Osteoblast (primary cell): ENCODE data around the gene NDUFAF4. TPM values are rescaled to one million over a fixed set of nuclear protein-coding genes. Genes with fewer than 3 reads are reported as not detected.
A peak's percentile ranks its signal among the peaks of the same experiment; 100 is the strongest.

Source experiments
- DNase-seq: peaks from one replicate; pipeline ENCODE4 v3.0.0; 2011; ENCODE audit warnings: low spot score, mixed read lengths; ENCODE audit not compliant: insufficient read length; ENCODE audit errors: missing footprints
- H2AFZ ChIP-seq: 2 replicates; pipeline ENCODE4 v1.6.0; 2011; ENCODE audit warnings: mild to moderate bottlenecking, low read length
- H3K27ac ChIP-seq: 2 replicates; pipeline ENCODE4 v1.5.1; 2011; ENCODE audit warnings: mild to moderate bottlenecking, low read depth, low read length, moderate library complexity
- H3K27me3 ChIP-seq: 2 replicates; pipeline ENCODE4 v1.6.0; 2012; ENCODE audit warnings: mild to moderate bottlenecking, control low read depth, inconsistent platforms, low read length, moderate library complexity; ENCODE audit not compliant: insufficient read depth
- H3K36me3 ChIP-seq: 2 replicates; pipeline ENCODE4 v1.5.1; 2011; ENCODE audit warnings: mild to moderate bottlenecking, low read length, control low read depth, moderate library complexity; ENCODE audit not compliant: insufficient read depth
- H3K4me1 ChIP-seq: 2 replicates; pipeline ENCODE4 v1.5.1; 2011; ENCODE audit warnings: mild to moderate bottlenecking, low read length, control low read depth, moderate library complexity; ENCODE audit not compliant: insufficient read depth
- H3K4me2 ChIP-seq: 2 replicates; pipeline ENCODE4 v1.6.0; 2011; ENCODE audit warnings: mild to moderate bottlenecking, low read length; ENCODE audit not compliant: insufficient read depth
- H3K4me3 ChIP-seq: fragments of 200-600 bp; sonication (generic); 3 replicates; pipeline ENCODE4 v1.5.1; 2012; ENCODE audit warnings: mild to moderate bottlenecking, low read length, inconsistent platforms; ENCODE audit not compliant: insufficient read depth
- H3K79me2 ChIP-seq: 2 replicates; pipeline ENCODE4 v1.6.0; 2012; ENCODE audit warnings: mild to moderate bottlenecking, low read length, control low read depth, inconsistent platforms; ENCODE audit not compliant: insufficient read depth
- H3K9me3 ChIP-seq: 2 replicates; pipeline ENCODE4 v1.5.1; 2011; ENCODE audit warnings: low read depth, low read length, control low read depth
- H4K20me1 ChIP-seq: 2 replicates; pipeline ENCODE4 v1.6.0; 2012; ENCODE audit warnings: mild to moderate bottlenecking, low read length, control low read depth; ENCODE audit not compliant: insufficient read depth
- CTCF ChIP-seq: IDR thresholded peaks from 2 replicates; pipeline ENCODE4 v1.5.1; 2011; ENCODE audit warnings: mild to moderate bottlenecking, low read depth, low read length, moderate library complexity; ENCODE audit errors: extremely low read depth
- total RNA-seq: library from RNA; depleted of rRNA; stranded (reverse); fragments of >200 nt; gene quantifications from 2 replicates; pipeline ENCODE4 v1.2.3, GENCODE V29; 2012

Gene NDUFAF4
- total RNA-seq = 6.5 and 9.7 TPM in 2 replicates

- Histone ChIP-seq H3K9me3 (no peaks in the 10 kb centered on the region), H3K4me2 (peak within 1 kb of the TSS; percentile 95), H3K79me2 (peaks cover 27% of the 10 kb centered on the region), H3K4me3 (peak within 1 kb of the TSS; percentile 92), H3K36me3 (peaks cover 6% of the 10 kb centered on the region), H3K27ac (peak within 1 kb of the TSS; percentile 76), H3K4me1 (peaks cover 15% of the 10 kb centered on the region), H2AFZ (peak within 1 kb of the TSS; percentile 97), H4K20me1 (peaks cover 4% of the 10 kb centered on the region), H3K27me3 (peaks cover 3% of the 10 kb centered on the region)
- TF ChIP-seq CTCF = peak; percentile 92
- DNase-seq = peak; percentile 98
Observed at GRCh38 chr6:96897396-96898240, at the start of gene NDUFAF4. TSS of gene NDUFAF4 (minus strand) at chr6:96897891. CDS start at chr6:96897801, 90 bp downstream.

- H3K9me3 ChIP-seq = no peaks in the 10 kb centered on the region
- no peaks in the 10 kb centered on the region for H3K79me2 ChIP-seq
- no peak overlapping the region for H3K4me2 ChIP-seq
- H3K27ac ChIP-seq = no peak overlapping the region
- DNase-seq = no peak
- H4K20me1 ChIP-seq = no peaks in the 10 kb centered on the region
- H3K27me3 ChIP-seq = no peaks in the 10 kb centered on the region
- no peaks in the 10 kb centered on the region for H3K4me1 ChIP-seq
- TF ChIP-seq CTCF = no peak
- no peak overlapping the region for H3K4me3 ChIP-seq
- H3K36me3 ChIP-seq = no peaks in the 10 kb centered on the region
- no peak overlapping the region for H2AFZ ChIP-seq
Observed at GRCh38 chr6:96947055-96947454, 49.4 kb upstream of the NDUFAF4 start.

GRCh38 chr6:96943555-96944215, 46.0 kb upstream of the NDUFAF4 start:
- H3K27ac ChIP-seq = no peak overlapping the region
- no peaks in the 10 kb centered on the region for H3K9me3 ChIP-seq
- H4K20me1 ChIP-seq = no peaks in the 10 kb centered on the region
- H3K4me1 ChIP-seq = peaks cover 15% of the 10 kb centered on the region
- DNase-seq = no peak
- no peak for TF ChIP-seq CTCF
- no peaks in the 10 kb centered on the region for H3K27me3 ChIP-seq
- H3K4me3 ChIP-seq = no peak overlapping the region
- no peaks in the 10 kb centered on the region for H3K79me2 ChIP-seq
- H3K36me3 ChIP-seq = no peaks in the 10 kb centered on the region
- H2AFZ ChIP-seq = no peak overlapping the region
- H3K4me2 ChIP-seq = no peak overlapping the region

GRCh38 chr6:96942676-96943075, 45.0 kb upstream of the NDUFAF4 start:
- TF ChIP-seq CTCF = no peak
- no peaks in the 10 kb centered on the region for H3K36me3 ChIP-seq
- H3K4me3 ChIP-seq = no peak overlapping the region
- no peaks in the 10 kb centered on the region for H4K20me1 ChIP-seq
- H3K9me3 ChIP-seq = no peaks in the 10 kb centered on the region
- no peaks in the 10 kb centered on the region for H3K27me3 ChIP-seq
- H3K4me2 ChIP-seq = no peak overlapping the region
- no peak overlapping the region for H2AFZ ChIP-seq
- peaks cover 20% of the 10 kb centered on the region for H3K4me1 ChIP-seq
- no peak for DNase-seq
- H3K79me2 ChIP-seq = no peaks in the 10 kb centered on the region
- H3K27ac ChIP-seq = no peak overlapping the region
